Uterus (tissue), 2 donors: ENCODE data around the gene ARX.

Experiments
- POLR2A ChIP-seq, 2 donors: fragments of 450-650 bp; IDR thresholded peaks; one replicate each; pipeline ENCODE4 v1.6.1; 2016; ENCODE audit warnings: antibody characterized with exemption in 2 of 2, mild to moderate bottlenecking in 1 of 2, moderate library complexity in 1 of 2
- TF ChIP-seq, protein P1 (sequence below), 4 experiments: fragments of 200-600 bp in 2 of 4; fragments of 450-650 bp in 2 of 4; sonication (generic) in 2 of 4; IDR thresholded peaks; one replicate each; pipeline ENCODE4 v1.5.1; 2016 to 2019; ENCODE audit warnings: antibody characterized with exemption in 4 of 4, mild to moderate bottlenecking in 2 of 4, moderate library complexity in 1 of 4

DNA sequence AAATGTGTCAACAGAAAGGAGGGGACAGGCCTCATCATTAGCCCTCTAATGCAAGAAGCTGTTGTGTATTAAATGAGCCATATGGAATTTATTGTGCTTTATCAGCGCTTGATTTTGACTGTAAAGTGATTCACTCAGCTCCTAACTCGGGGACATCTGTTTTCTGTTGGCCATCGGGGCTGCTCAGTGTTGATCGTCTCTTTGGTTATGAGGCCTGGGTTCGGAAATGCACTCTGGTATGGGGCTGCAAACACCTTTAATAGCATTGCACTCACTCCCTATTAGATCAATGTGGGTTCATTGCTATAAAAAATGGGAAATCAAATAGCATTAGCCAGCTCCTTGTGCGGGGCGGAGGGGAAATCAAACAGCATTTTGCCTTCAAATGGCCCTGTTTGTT is 6.4 kb downstream of the ARX start:
- TF ChIP-seq, protein P1, sequence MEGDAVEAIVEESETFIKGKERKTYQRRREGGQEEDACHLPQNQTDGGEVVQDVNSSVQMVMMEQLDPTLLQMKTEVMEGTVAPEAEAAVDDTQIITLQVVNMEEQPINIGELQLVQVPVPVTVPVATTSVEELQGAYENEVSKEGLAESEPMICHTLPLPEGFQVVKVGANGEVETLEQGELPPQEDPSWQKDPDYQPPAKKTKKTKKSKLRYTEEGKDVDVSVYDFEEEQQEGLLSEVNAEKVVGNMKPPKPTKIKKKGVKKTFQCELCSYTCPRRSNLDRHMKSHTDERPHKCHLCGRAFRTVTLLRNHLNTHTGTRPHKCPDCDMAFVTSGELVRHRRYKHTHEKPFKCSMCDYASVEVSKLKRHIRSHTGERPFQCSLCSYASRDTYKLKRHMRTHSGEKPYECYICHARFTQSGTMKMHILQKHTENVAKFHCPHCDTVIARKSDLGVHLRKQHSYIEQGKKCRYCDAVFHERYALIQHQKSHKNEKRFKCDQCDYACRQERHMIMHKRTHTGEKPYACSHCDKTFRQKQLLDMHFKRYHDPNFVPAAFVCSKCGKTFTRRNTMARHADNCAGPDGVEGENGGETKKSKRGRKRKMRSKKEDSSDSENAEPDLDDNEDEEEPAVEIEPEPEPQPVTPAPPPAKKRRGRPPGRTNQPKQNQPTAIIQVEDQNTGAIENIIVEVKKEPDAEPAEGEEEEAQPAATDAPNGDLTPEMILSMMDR (IDR thresholded peaks at IDR 0.05), result no peak
- no peak for TF ChIP-seq POLR2A (IDR thresholded peaks at IDR 0.05)
